GM21717 (cell line): ENCODE results near the gene THRAP3.
"Not testable (repeated sequence)": the region's sequence is repeated elsewhere in the genome, so short reads cannot be mapped to it uniquely, and the experiment has no call there.

ENCODE experiments used
- ATAC-seq: cut with Tn5 transposase; IDR thresholded peaks from one replicate; pipeline ENCODE4 v1.9.1; 2021; ENCODE audit warnings: mild to moderate bottlenecking, moderate library complexity; ENCODE audit not compliant: unreplicated experiment

THRAP3 gene

DNA sequence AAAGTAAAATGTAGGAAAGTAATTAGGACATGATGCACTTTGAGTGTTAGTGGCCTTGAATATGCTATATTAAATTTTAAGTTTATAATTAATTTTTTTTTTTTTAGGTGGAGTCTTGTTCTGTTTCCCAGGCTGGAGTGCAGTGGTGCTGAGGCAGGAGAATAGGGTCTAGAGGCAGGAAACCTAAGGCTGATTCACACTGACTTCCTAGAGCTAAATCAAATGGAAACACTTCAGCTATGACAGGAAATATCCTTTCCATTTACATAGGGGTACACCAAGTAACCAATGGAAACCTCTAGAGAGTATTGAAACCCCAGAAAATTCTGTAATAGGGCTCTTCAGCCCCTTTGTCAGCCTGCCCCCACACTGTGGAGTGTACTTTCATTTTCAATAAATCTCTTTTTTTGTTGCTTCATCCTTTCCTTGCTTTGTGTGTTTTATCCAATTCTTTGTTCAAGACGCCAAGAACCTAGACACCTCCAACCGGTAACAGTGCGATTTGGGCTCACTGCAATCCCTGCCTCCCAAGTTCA lies 17.9 kb upstream of the THRAP3 start:
- ATAC-seq: no peak

- no peak for ATAC-seq
These were observed 16.9 kb upstream of the THRAP3 start for GRCh38 chr1:36207339-36207738.

- no peak for ATAC-seq
These were observed 15.1 kb upstream of the THRAP3 start for GRCh38 chr1:36208978-36209703.

DNA sequence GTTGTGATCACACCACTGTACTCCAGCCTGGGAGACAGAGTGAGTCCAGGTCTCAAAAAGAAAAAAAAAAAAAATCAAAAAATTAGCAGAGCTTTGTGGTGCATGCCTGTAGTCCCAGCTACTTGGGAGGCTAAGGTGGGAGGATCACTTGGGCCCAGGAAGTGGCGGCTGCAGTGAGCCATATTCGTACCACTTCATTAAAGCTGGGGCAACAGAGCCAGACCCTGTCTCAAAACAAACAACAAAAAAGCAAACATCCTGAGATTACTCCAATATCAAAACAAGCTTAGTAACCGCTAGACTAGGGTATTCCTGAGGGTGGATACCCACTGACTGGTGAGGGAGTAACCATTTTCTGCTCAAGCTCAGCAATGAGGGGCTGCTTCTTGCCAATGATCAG lies 12.9 kb upstream of the THRAP3 start:
- no peak for ATAC-seq

DNA sequence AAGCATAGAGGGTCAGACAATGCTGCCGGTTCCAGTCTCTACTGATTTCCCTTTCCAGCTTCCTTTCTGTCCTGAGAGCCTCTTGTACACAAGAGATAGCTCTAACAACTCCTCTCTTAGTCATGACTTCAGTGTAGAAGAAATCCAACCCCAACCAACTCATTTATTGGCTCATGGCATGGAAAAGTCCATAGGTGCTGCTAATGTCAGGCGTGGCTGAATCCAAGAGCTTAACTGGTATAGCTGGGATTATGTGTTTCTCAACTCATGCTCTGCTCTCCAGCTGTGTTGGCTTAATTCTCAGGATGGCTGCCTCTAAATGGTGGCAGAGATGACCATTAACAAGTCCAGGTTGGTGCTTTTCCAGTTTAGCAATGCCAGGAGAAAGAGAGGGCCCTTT lies 12.4 kb upstream of the THRAP3 start:
- ATAC-seq: no peak

DNA sequence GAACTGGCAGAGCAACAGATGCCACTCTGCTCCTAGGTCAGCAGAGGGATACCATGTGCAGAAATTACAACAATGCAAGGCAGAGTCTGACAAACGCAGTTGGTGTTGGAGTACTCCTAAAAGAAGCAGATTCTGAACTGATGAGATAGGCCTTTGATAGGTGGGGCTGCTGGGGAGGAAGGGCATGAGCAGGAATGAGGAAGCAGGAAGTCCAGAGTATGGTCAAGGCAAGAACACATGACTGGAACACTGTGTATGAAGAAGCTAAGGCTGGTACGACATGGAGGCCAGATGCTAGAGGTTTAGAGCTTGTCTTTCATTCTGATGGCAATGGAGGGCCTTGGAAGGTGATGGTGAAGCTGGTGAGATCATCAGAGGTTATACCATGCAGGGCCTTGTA lies 11.5 kb upstream of the THRAP3 start:
- no peak for ATAC-seq

- ATAC-seq: no peak
These were observed 6.6 kb upstream of the THRAP3 start for GRCh38 chr1:36217670-36218069.

DNA sequence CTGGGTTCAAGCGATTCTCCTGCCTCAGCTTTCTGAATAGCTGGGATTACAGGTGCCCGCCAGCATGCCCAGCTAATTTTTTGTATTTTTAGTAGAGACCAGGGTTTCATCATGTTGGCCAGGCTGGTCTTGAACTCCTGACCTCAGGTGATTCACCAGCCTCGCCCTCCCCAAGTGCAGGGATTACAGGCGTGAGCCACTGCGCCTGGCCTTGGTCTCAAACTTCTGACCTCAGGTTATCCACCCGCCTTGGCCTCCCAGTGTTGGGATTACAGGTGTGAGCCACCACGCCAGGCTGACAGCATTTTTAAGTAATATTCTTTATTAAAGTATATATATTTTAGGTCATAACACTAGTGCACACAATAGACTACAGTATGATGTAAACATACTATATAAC lies 2.3 kb upstream of the THRAP3 start:
- ATAC-seq: not testable (repeated sequence)

GRCh38 chr1:36222481-36223380 lies 1.5 kb upstream of the THRAP3 start:
- ATAC-seq: no peak

DNA sequence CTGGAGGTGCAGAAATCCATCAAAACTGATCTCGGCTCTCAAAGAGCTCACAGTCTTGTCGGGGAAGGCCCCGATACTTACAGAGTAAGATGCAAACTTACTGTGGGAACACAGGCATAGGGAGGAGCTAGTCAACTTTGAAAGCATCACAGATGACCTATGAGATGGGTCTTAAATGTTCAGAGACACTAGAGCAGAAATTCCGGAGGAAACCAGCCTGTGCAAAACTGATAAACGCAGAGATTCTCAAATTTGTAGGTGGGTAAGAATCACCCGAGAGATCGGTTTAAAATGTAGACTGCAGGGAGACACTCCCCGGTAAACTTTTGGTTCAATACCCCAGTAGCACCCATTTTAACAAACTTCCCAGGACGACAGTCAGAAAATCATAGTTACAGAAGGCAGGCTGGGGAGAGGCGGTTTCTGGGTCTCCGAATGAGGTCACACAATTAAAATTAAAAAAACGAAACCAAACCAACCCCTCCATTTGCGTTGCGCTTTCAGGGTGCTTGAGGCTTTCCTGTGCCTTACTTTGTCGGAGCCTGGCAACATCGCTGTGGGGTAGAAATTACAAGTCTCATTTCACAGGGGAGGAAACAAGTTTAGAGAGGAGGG lies 755 bp upstream of the THRAP3 start:
- ATAC-seq: peak; percentile 35

DNA sequence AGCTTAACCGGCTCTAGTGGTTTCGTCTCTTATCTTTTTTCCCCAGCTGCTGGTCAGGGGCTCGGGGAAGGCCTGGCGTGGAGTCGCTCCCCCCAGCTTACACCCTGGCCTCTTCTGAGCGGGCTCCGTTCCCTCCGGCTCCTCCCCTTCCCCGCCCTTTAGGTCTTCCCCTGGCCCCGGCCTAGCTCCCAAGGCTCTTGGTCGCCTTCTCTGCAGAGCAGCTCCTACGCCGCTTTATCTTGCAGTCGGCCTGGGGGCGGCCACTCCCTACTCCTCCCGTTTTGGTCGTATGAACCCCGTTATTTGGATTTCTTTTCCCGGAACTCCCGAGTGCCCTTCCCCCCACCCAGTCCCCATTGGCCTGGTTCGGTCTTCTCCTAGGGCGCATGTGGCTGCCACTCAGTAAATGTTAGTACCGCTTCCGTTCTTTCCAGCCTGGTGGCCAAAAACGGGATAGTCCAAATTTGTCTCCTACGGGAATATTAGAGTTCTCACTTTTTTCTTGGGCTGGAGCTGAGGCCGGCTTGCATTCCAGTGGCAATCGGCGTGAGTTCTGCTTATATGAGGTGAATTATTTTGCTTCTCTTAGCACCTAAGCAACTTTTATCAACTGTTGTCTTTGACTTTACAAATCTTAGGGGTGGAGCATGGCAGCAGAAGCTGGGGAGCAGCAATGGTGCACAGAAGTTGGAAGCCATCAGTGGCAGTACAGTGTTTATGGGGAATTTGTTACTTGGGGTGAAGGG lies 467 bp downstream of the THRAP3 start:
- peak; percentile 56 for ATAC-seq

DNA sequence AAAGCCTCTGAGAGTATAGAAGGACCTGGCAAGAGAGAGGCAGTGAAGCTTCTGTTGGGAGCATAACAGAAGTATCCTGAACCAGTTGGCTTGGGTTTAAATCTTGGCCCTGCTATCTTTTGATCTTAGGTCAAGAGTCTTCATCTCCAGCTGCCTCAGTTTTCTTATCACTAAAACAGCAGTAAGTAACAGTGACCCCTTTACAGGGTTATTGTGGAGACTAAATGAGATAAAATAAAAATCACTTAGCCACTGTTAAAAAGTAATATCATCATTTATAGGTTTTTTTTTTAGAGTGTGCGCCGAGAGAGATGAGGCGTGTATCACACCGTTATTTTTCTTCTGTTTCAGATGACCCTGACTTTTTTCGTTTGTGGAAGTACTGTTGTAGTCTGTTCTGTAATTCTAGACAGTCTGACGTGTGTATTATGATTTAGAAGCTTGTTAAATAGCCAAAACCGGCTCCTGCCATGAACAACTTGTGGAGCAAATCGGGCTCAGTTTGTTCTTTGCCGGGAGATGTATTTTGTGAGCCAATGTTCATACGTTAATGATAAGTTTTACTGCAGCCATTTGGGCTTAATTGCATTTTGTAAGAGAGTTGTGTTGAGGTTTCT lies 1.1 kb downstream of the THRAP3 start:
- ATAC-seq: no peak

GRCh38 chr1:36230279-36230678 lies 6.0 kb downstream of the THRAP3 start:
- ATAC-seq: not testable (repeated sequence)

DNA sequence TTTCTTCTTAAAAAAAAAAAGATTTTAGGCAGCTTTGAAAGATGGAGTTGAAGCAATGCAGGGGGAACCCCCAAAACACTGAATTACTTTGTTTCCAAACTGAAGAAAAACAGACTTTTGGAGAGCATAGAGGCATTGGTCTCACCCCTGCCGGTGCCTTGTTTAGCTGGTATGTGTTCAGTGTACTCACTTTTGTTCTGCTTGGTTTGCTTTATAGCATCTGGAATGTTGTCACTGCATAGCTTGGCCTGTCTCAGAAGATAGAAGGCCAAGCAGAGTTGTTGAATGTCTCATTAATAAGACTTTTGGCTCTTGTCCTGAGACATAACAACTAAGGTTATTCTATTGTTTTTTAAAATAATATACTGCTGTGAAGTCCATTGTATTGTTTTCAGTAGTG lies 6.9 kb downstream of the THRAP3 start:
- no peak for ATAC-seq

DNA sequence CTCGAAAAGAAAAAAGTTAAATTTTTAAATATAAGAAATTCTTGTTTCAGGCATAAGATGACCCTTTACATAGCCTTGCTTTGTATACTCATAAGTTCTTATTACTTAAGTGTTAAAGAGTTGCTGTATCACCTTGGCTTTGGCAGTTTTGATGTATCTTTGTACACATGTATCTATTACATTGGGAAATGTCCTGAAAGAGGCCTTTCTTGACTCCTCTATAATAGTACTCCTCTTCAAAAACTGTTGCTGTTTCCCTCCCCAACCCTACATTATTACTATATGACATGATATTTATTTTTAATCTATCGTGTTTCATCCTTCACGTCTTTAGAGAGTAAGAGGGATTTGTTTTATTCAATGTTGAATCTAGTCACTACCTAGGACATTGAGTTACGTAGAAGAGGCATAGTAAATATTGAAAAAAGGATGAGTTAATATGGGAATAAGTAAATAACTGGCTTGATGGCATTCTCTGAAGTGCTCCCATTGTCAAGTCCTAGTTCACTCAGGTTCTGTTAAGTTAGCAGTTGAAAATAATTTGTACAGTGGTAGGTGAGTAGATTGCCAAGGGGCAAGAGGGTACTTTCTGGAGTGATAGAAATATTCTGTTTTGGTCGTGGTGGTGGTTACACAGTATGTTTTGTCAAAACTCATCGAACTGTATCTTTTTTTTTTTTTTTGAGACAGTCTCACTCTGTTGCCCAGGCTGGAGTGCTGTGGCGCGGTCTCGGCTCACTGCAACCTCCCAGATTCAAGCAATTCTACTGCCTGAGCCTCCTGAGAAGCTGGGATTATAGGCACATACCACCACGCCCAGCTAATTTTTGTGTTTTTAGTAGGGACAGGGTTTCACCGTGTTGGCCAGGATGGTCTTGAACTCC lies 8.2 kb downstream of the THRAP3 start:
- no peak for ATAC-seq

- no peak for ATAC-seq
These were observed 12.1 kb downstream of the THRAP3 start for GRCh38 chr1:36236302-36236701.

GRCh38 chr1:36238433-36238832 lies 14.2 kb downstream of the THRAP3 start:
- ATAC-seq: no peak

- no peak for ATAC-seq
These were observed 15.8 kb downstream of the THRAP3 start for GRCh38 chr1:36239941-36240637.

GRCh38 chr1:36247538-36247937 lies 23.3 kb downstream of the THRAP3 start:
- no peak for ATAC-seq
